Prostate gland (tissue), 2 donors: ENCODE data around the gene TTC22. TPM values are rescaled to one million over a fixed set of nuclear protein-coding genes. Genes with fewer than 3 reads are reported as not detected.

Experiments
- DNase-seq: peaks from one replicate; pipeline ENCODE4 v3.0.0-alpha.2; 2019; ENCODE audit warnings: low spot score
- H3K27ac ChIP-seq, 2 donors: fragments of 200-600 bp; sonication (generic); 2 replicates each; pipeline ENCODE4 v1.5.1; 2017 to 2019
- H3K27me3 ChIP-seq: fragments of 200-600 bp; sonication (generic); replicated peaks from 2 replicates; pipeline ENCODE4 v1.5.1; 2019; ENCODE audit not compliant: insufficient read depth
- H3K36me3 ChIP-seq, 2 donors: fragments of 200-600 bp; sonication (generic); 1 replicate in 1 of 2; 2 replicates in 1 of 2; pipeline versions ENCODE4 v1.5.1 to v1.8.1; 2017 to 2019
- H3K4me1 ChIP-seq: fragments of 200-600 bp; sonication (generic); replicated peaks from 2 replicates; pipeline ENCODE4 v1.5.1; 2019
- H3K4me3 ChIP-seq, 2 donors: fragments of 200-600 bp; sonication (generic); 2 replicates each; pipeline ENCODE4 v1.5.1; 2017 to 2019
- H3K9me3 ChIP-seq: fragments of 200-600 bp; sonication (generic); 2 replicates; pipeline ENCODE4 v1.5.1; 2017
- CTCF ChIP-seq, 4 experiments: fragments of 200-600 bp in 2 of 4; fragments of 450-650 bp in 2 of 4; sonication (generic) in 2 of 4; IDR thresholded peaks; 1 replicate in 3 of 4; 2 replicates in 1 of 4; pipeline ENCODE4 v1.5.1; 2016 to 2019; ENCODE audit warnings: antibody characterized with exemption in 4 of 4, mild to moderate bottlenecking in 2 of 4, moderate library complexity in 2 of 4
- POLR2A ChIP-seq: fragments of 450-650 bp; IDR thresholded peaks from one replicate; pipeline ENCODE4 v1.6.1; 2016; ENCODE audit warnings: antibody characterized with exemption, mild to moderate bottlenecking
- POLR2AphosphoS5 ChIP-seq: sonication (generic); formaldehyde crosslinking; IDR thresholded peaks from one replicate; pipeline ENCODE4 v1.6.1; 2017; ENCODE audit warnings: antibody characterized with exemption
- WGBS: methylation state at CpG from one replicate; pipeline ENCODE4 v1.1.5; 2018; 5-methylcytosine and 5-hydroxymethylcytosine counted together
- intact Hi-C: fragments of 100-400 bp; cut with DNase I; formaldehyde crosslinking; loops from one replicate; pipeline ENCODE4 v1.14.2; 2022
- total RNA-seq, 2 donors: library from RNA; depleted of rRNA; stranded (reverse); fragments of >200 nt; gene quantifications; one replicate each; pipeline ENCODE4 v1.1.0, GENCODE V29; 2016

The TTC22 gene
- total RNA-seq, 2 donors from 2014 or later, result 18.0 to 30.4 TPM

GRCh38 chr1:54837002-54837853, 36.1 kb upstream of the TTC22 start:
- no peaks in the 10 kb centered on the region for H3K9me3 ChIP-seq
- intact Hi-C loops, result no loop called here
- DNase-seq, result no peak
- no peak overlapping the region for H3K4me3 ChIP-seq
- WGBS, result 80% methylated on average over 6 of the region's 6 CpGs
- H3K4me1 ChIP-seq, result peaks cover 2% of the 10 kb centered on the region
- no peaks in the 10 kb centered on the region for H3K27me3 ChIP-seq
- TF ChIP-seq POLR2AphosphoS5 (no peak), CTCF (IDR thresholded peaks at IDR 0.05) (no peak), POLR2A (no peak)
- no peak overlapping the region for H3K27ac ChIP-seq
- H3K36me3 ChIP-seq, result no peaks in the 10 kb centered on the region

- TF ChIP-seq POLR2AphosphoS5 (no peak), CTCF (IDR thresholded peaks at IDR 0.05) (no peak), POLR2A (no peak)
- Histone ChIP-seq H3K27me3 (no peaks in the 10 kb centered on the region), H3K4me3 (no peak overlapping the region), H3K4me1 (peaks cover 2% of the 10 kb centered on the region), H3K9me3 (no peaks in the 10 kb centered on the region), H3K36me3 (no peaks in the 10 kb centered on the region), H3K27ac (no peak overlapping the region)
- WGBS, result 87% methylated on average over 8 of the region's 8 CpGs
- intact Hi-C loops, result no loop called here
- DNase-seq, result no peak
These were observed 35.5 kb upstream of the TTC22 start for GRCh38 chr1:54836594-54836993.

- Histone ChIP-seq H3K27ac (no peak overlapping the region), H3K36me3 (no peaks in the 10 kb centered on the region), H3K4me3 (no peak overlapping the region), H3K27me3 (no peaks in the 10 kb centered on the region), H3K4me1 (peaks cover 2% of the 10 kb centered on the region), H3K9me3 (no peaks in the 10 kb centered on the region)
- WGBS, result 33% methylated on average over 5 of the region's 5 CpGs
- TF ChIP-seq POLR2AphosphoS5 (no peak), CTCF (IDR thresholded peaks at IDR 0.05) (no peak), POLR2A (no peak)
- intact Hi-C loops, result no loop called here
- no peak for DNase-seq
These were observed 34.8 kb upstream of the TTC22 start for GRCh38 chr1:54835970-54836369.

GRCh38 chr1:54835131-54835898, 34.2 kb upstream of the TTC22 start:
- H3K36me3 ChIP-seq, result no peaks in the 10 kb centered on the region
- H3K9me3 ChIP-seq, result no peaks in the 10 kb centered on the region
- H3K4me3 ChIP-seq, result no peak overlapping the region
- peaks cover 2% of the 10 kb centered on the region for H3K4me1 ChIP-seq
- no peak for DNase-seq
- WGBS, result 76% methylated on average over 6 of the region's 6 CpGs
- TF ChIP-seq CTCF (IDR thresholded peaks at IDR 0.05) (no peak), POLR2AphosphoS5 (no peak), POLR2A (no peak)
- no peak overlapping the region for H3K27ac ChIP-seq
- H3K27me3 ChIP-seq, result no peaks in the 10 kb centered on the region
- intact Hi-C loops, result no loop called here
